AG08396 (cell line): ENCODE results near the gene RPUSD1.

ENCODE experiments used
- DNase-seq: peaks from one replicate; pipeline ENCODE4 v3.0.0; 2012; ENCODE audit warnings: low spot score, mixed read lengths

The RPUSD1 gene

GRCh38 chr16:798666-799065 is 10.5 kb upstream of the RPUSD1 start:
- no peak for DNase-seq

GRCh38 chr16:797686-798085 is 9.5 kb upstream of the RPUSD1 start:
- DNase-seq: no peak

- no peak for DNase-seq
Measured at GRCh38 chr16:797120-797420, 8.9 kb upstream of the RPUSD1 start.

- no peak for DNase-seq
Measured at GRCh38 chr16:796296-797119, 8.3 kb upstream of the RPUSD1 start.

GRCh38 chr16:795580-796229 is 7.5 kb upstream of the RPUSD1 start:
- DNase-seq: no peak

GRCh38 chr16:794853-795466 is 6.8 kb upstream of the RPUSD1 start:
- DNase-seq: no peak

GRCh38 chr16:794091-794822 is 6.1 kb upstream of the RPUSD1 start:
- DNase-seq: no peak

- DNase-seq: no peak
Measured at GRCh38 chr16:793414-793813, 5.2 kb upstream of the RPUSD1 start.

- DNase-seq: no peak
Measured at GRCh38 chr16:792221-792995, 4.2 kb upstream of the RPUSD1 start.

- DNase-seq: no peak
Measured at GRCh38 chr16:791131-791530, 3.0 kb upstream of the RPUSD1 start.

GRCh38 chr16:790086-790485 is 1.9 kb upstream of the RPUSD1 start:
- DNase-seq: no peak

GRCh38 chr16:789191-789850 is 1.1 kb upstream of the RPUSD1 start:
- no peak for DNase-seq

GRCh38 chr16:788399-789126 is 382 bp upstream of the RPUSD1 start, which contains the start of gene CHTF18:
Gene CHTF18 (plus strand): TSS chr16:788620. CDS start chr16:788685, 65 bp downstream.
- DNase-seq: peak; percentile 100

- no peak for DNase-seq
Measured at GRCh38 chr16:787321-787966, 737 bp downstream of the RPUSD1 start.

- peak; percentile 82 for DNase-seq
Measured at GRCh38 chr16:785563-786535, 2.3 kb downstream of the RPUSD1 start.

GRCh38 chr16:784431-784830 is 3.8 kb downstream of the RPUSD1 start:
- no peak for DNase-seq

- DNase-seq: no peak
Measured at GRCh38 chr16:783404-784161, 4.6 kb downstream of the RPUSD1 start.

- DNase-seq: no peak
Measured at GRCh38 chr16:782766-783403, 5.3 kb downstream of the RPUSD1 start.
